GM19455 (cell line): ENCODE measurements around the gene PPP1R12B.
"Not testable (repeated sequence)": the region's sequence is repeated elsewhere in the genome, so short reads cannot be mapped to it uniquely, and the experiment has no call there.

Experiments
- ATAC-seq: cut with Tn5 transposase; IDR thresholded peaks from one replicate; pipeline ENCODE4 v1.9.1; 2021; ENCODE audit not compliant: unreplicated experiment

Gene PPP1R12B

DNA sequence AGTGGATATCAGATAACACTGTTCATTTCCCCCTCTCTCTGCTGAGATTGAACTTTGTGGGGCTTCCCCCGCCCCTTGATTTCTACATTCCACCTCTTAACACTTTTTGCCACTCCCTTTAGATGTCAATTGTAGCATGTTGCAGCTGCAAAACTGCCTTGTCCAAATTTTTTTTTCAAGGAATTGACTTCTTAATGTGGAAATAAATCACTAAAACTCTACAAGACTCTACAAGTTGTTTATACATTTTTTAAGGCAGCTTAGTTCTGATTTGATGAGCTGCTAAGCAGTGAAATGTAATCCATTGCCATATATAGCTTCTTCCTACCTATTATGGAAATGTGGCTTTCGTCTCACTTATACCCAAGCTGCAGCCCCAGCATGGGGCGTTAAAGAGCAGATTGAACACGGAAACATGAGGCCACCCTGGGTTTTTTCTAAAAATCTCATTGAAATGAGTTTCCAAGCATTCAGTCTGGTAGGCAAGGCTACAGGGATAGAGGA, 229.6 kb downstream of the PPP1R12B start:
- ATAC-seq: no peak

- ATAC-seq: no peak
These were observed 230.1 kb downstream of the PPP1R12B start for GRCh38 chr1:202578565-202578964.

DNA sequence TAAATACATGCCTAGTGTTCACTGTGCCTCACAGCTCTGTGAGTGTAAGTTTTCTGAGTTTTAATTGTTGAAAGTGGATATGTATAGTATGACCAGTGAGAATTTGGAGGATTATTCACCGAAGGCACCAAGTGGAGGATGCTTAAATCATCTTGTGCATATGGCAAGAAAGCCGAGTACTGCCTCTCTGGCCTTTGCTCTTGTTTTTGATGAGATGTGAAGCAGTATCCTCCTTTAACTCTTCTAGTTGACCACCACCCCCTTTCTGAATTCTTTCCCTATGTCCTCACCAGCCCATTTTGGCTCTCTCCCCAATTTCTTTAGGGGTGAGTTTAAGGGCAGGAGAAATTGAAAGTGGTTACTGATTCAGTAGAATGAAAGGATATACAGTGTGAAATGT, 231.3 kb downstream of the PPP1R12B start:
- no peak for ATAC-seq

DNA sequence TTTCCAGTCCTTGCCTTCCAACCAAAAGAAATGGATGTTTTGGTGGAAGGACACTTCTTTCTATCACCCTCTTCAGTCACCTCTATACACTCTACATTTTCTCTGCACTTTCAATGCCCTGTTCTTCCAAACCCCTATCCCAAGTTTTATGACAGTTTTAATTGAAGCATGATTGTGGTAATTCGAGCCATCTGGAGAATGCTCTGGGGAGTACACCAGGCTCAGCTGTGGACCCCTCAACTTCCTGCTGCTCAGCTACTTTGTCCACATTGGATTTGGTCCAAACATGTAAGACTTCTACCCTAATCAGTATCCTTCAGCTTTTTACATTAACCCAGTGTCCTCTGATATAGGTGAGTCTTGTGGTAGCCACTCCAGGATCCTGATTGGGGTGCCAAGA, 232.1 kb downstream of the PPP1R12B start:
- no peak for ATAC-seq

DNA sequence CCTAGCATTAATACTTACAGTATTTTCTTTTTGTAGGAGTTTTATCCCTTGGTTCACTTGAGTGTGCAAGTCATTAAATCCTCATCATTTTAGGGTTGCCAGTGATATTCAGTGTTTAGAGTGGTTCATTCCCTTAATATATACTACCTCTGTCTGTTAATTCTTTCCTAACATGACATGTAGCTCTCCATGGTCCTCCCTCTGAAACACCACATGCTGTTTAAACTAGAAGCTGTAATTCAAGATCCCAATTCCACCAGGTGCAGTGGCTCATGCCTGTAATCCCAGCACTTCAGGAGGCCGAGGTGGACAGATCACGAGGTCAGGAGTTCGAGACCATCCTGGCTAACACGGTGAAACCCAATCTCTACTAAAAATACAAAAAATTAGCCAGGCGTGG, 233.9 kb downstream of the PPP1R12B start:
- ATAC-seq: not testable (repeated sequence)

- no peak for ATAC-seq
These were observed 236.4 kb downstream of the PPP1R12B start for GRCh38 chr1:202584707-202585589.

- ATAC-seq: no peak
These were observed 237.1 kb downstream of the PPP1R12B start for GRCh38 chr1:202585590-202585933.

- no peak for ATAC-seq
These were observed 237.7 kb downstream of the PPP1R12B start for GRCh38 chr1:202586018-202586821.

- no peak for ATAC-seq
These were observed 238.4 kb downstream of the PPP1R12B start for GRCh38 chr1:202586871-202587270.

DNA sequence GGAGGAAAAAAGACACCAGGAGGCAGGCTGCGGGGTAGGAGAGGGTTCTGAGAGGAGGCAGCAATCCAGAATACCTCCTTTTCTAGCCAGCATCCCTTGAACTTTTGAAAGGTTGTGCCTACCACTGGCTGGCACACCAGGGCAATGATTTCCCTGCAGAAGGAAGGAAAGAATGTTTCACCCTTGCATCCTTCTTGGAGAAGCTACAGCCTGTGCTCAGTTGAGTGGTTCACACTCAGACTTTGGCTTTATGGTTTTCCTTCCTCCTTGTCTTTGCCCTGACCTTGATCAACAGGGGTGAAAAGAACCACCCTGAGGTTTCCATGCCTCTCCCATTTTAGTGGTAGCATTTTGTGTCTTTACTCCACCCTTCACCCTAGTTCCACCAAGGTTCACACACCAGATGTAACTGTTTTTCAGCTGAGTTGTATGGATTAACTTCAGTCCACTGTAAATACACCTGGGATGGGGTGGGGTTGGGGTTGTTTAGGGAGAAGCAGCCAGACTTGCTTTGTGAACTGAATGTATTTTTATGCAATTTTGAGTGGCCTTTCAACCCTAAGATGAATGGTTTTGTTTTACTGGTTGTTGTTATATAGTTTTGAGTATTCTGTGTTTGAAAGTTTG, 239.5 kb downstream of the PPP1R12B start:
- no peak for ATAC-seq

- no peak for ATAC-seq
These were observed 240.1 kb downstream of the PPP1R12B start for GRCh38 chr1:202588503-202589189.

GRCh38 chr1:202589190-202589930, 240.9 kb downstream of the PPP1R12B start:
- ATAC-seq: no peak

- ATAC-seq: no peak
These were observed 241.6 kb downstream of the PPP1R12B start for GRCh38 chr1:202590126-202590525.

DNA sequence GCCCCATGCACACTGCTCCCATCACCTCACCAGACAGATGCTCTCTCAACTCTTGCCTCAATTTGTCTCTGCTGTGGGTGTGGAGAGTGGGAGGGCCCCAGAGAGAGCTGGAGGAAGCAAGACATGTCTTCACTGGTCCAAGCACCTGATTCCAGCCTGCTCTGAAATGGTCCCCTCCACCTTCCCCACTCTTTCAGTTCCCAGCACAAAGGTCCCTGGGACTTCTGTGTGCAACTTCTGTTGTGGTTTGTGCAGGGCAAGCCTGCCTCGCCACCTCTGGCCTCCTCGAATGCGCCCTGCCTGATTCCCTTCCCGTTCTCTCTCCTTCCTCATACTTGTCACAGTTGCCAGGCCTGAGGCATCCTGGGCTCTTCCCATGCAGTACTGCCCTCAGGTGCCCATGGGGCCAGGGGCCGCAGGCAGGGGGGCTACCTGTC, 242.5 kb downstream of the PPP1R12B start:
- no peak for ATAC-seq

GRCh38 chr1:202591515-202591914, 243.0 kb downstream of the PPP1R12B start:
- no peak for ATAC-seq

- no peak for ATAC-seq
These were observed 243.6 kb downstream of the PPP1R12B start for GRCh38 chr1:202592146-202592545.

DNA sequence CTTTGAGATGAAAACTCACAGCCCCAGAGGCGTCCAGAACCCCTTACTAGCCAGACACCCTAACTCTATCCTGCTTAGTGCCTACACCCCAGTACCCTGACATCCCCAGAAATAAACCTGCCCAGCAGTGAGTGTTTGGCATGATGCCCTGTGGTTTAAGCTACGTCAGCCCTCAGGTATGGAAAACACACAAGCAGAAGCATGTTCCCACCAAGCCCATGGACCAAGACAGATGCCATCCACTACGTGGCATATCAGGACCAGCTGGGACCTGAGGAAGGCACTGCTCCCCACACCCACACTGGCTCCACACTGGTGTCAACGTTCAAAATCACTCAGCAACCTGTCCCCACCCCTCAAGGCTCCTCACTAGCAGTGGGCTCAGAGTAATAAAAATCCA, 245.3 kb downstream of the PPP1R12B start:
- no peak for ATAC-seq

GRCh38 chr1:202596638-202597037, 248.1 kb downstream of the PPP1R12B start:
- ATAC-seq: no peak

- ATAC-seq: no peak
These were observed 248.7 kb downstream of the PPP1R12B start for GRCh38 chr1:202597090-202597761.
